Endothelial cell of umbilical vein (primary cell): Measurements from ENCODE around the gene RGPD8. TPM values are rescaled to one million over a fixed set of nuclear protein-coding genes. Genes with fewer than 3 reads are reported as not detected.

Experiments used
- BruUV-seq: library from RNA; stranded (reverse); fragments of 400-500 nt; replicated peaks from 2 replicates; lab custom pipeline; 2021; lab: Mats Ljungman, UMichigan
- CTCF ChIA-PET: fragments of 300-600, 350-600 bp; sonication (Branson Sonifier 250); formaldehyde crosslinking; loops from one replicate; lab custom pipeline; 2021; ENCODE audit warnings: antibody characterized with exemption, inconsistent platforms; lab: Charles Lee
- POLR2A ChIA-PET: fragments of 300-600, 350-600 bp; sonication (Branson Sonifier 250); formaldehyde crosslinking; loops from one replicate; lab custom pipeline; 2021; ENCODE audit warnings: antibody characterized with exemption, inconsistent platforms; lab: Charles Lee
- DNase-seq: peaks from one replicate; pipeline ENCODE4 v3.0.0-alpha.2; 2011; ENCODE audit warnings: low read depth, low spot score
- FAIRE-seq: peaks from 2 replicates; lab custom pipeline; 2011; peaks lifted over from hg19 to GRCh38; lab: Jason Lieb, UNC
- H2AFZ ChIP-seq: 2 replicates; pipeline ENCODE4 v1.6.0; 2012; ENCODE audit warnings: low read depth, low read length, control low read depth, inconsistent platforms
- H3K27ac ChIP-seq: 2 replicates; pipeline ENCODE4 v1.5.1; 2011; ENCODE audit warnings: low read depth, mild to moderate bottlenecking, control low read depth, low read length, moderate library complexity; ENCODE audit not compliant: insufficient read depth
- H3K27me3 ChIP-seq, 2 experiments: 2 replicates each; pipeline versions ENCODE4 v1.6.0 to v1.6.1; 2011; ENCODE audit warnings: low read length in 2 of 2, mixed read lengths in 1 of 2; ENCODE audit not compliant: control insufficient read depth in 2 of 2, insufficient read depth in 2 of 2
- H3K36me3 ChIP-seq, 2 experiments: 2 replicates in 1 of 2; 3 replicates in 1 of 2; pipeline ENCODE4 v1.5.1; 2011; ENCODE audit warnings: low read length in 2 of 2, mild to moderate bottlenecking in 1 of 2, moderate library complexity in 1 of 2; ENCODE audit not compliant: control insufficient read depth in 2 of 2, insufficient read depth in 2 of 2; ENCODE audit errors: extremely low read depth in 1 of 2
- H3K4me1 ChIP-seq: 3 replicates; pipeline ENCODE4 v1.5.1; 2011; ENCODE audit warnings: mild to moderate bottlenecking, low read length; ENCODE audit not compliant: control insufficient read depth, insufficient read depth; ENCODE audit errors: extremely low read depth
- H3K4me2 ChIP-seq: 2 replicates; pipeline ENCODE4 v1.6.1; 2011; ENCODE audit warnings: low read length, control low read depth, mixed read lengths; ENCODE audit not compliant: insufficient read depth
- H3K4me3 ChIP-seq, 3 experiments: fragments of 200-600 bp in 1 of 3; sonication (generic), shearing (Covaris generic) in 1 of 3; replicated peaks in 1 of 3; 2 replicates each; pipeline ENCODE4 v1.5.1; 2011 to 2016; ENCODE audit warnings: control low read depth in 3 of 3, low read length in 3 of 3, mild to moderate bottlenecking in 2 of 3, inconsistent platforms in 1 of 3, low read depth in 1 of 3, moderate library complexity in 1 of 3; ENCODE audit not compliant: insufficient read depth in 1 of 3
- H3K79me2 ChIP-seq: 2 replicates; pipeline ENCODE4 v1.6.0; 2012; ENCODE audit warnings: low read length, inconsistent platforms; ENCODE audit not compliant: control insufficient read depth, insufficient read depth
- H3K9ac ChIP-seq: replicated peaks from 2 replicates; pipeline ENCODE3; 2011; ENCODE audit warnings: low read length, control low read depth; ENCODE audit not compliant: insufficient read depth; ENCODE audit errors: extremely low read depth
- H3K9me1 ChIP-seq: replicated peaks from 3 replicates; pipeline ENCODE4 v1.6.0; 2011; ENCODE audit warnings: mild to moderate bottlenecking, low read length; ENCODE audit not compliant: control insufficient read depth, insufficient read depth; ENCODE audit errors: extremely low read depth
- H3K9me3 ChIP-seq: replicated peaks from 2 replicates; pipeline ENCODE4 v1.5.1; 2012; ENCODE audit warnings: low read length, inconsistent platforms; ENCODE audit not compliant: control insufficient read depth, insufficient read depth
- H4K20me1 ChIP-seq: replicated peaks from 2 replicates; pipeline ENCODE3; 2011; ENCODE audit warnings: mild to moderate bottlenecking, low read length; ENCODE audit not compliant: control insufficient read depth, insufficient read depth; ENCODE audit errors: extremely low read depth
- EZH2 ChIP-seq: IDR thresholded peaks from 2 replicates; pipeline ENCODE4 v1.6.1; 2012; ENCODE audit warnings: borderline replicate concordance, low read depth, mild to moderate bottlenecking, moderate library complexity, low read length, inconsistent platforms; ENCODE audit not compliant: severe bottlenecking
- FOS ChIP-seq: IDR thresholded peaks from 2 replicates; pipeline ENCODE4 v1.6.1; 2011; ENCODE audit warnings: mild to moderate bottlenecking, low read length, moderate library complexity, borderline replicate concordance; ENCODE audit not compliant: insufficient read depth
- GATA2 ChIP-seq: IDR thresholded peaks from 2 replicates; pipeline ENCODE4 v1.7.0; 2011; ENCODE audit warnings: low read depth, mild to moderate bottlenecking, moderate library complexity, mixed read lengths, low read length; ENCODE audit not compliant: insufficient read length, insufficient read depth
- MYC ChIP-seq: IDR thresholded peaks from one replicate; pipeline ENCODE4 v1.6.1; 2011; ENCODE audit warnings: mild to moderate bottlenecking, low read depth, low read length
- POLR2A ChIP-seq: IDR thresholded peaks from 2 replicates; pipeline ENCODE4 v1.6.1; 2012; ENCODE audit warnings: low read depth, mild to moderate bottlenecking, control low read depth, low read length
- POLR2AphosphoS5 ChIP-seq: IDR thresholded peaks from 2 replicates; pipeline ENCODE4 v1.6.1; 2012; ENCODE audit warnings: low read depth, mild to moderate bottlenecking, control low read depth, low read length, moderate library complexity; ENCODE audit not compliant: insufficient read depth
- dilution Hi-C: fragments of 300-500 bp; cut with MboI; formaldehyde crosslinking; loops from one replicate; pipeline ENCODE4 v1.15.0; 2019; ENCODE audit warnings: low sequenced_read_pairs; ENCODE audit not compliant: extremely low pct_ligation_motif_present
- intact Hi-C: fragments of 100-400 bp; cut with micrococcal nuclease; formaldehyde crosslinking; loops from one replicate; pipeline ENCODE4 v1.10.0; 2022
- polyA plus RNA-seq, 4 experiments: library from polyadenylated mRNA; depleted of rRNA in 3 of 4; stranded (reverse) in 3 of 4; unstranded in 1 of 4; fragments of >200 nt; gene quantifications; 2 replicates each; pipeline versions ENCODE4 v1.2.1 to v1.2.3, GENCODE V29; 2011 to 2012; ENCODE audit warnings: missing spikeins in 1 of 4
- total RNA-seq: library from RNA; stranded (reverse); gene quantifications from 2 replicates; pipeline ENCODE4 v1.2.3, GENCODE V29; 2021
- TF ChIP-seq, protein P1 (sequence below), 2 donors: IDR thresholded peaks; 1 replicate in 1 of 2; 2 replicates in 1 of 2; pipeline ENCODE4 v1.5.1; 2011; ENCODE audit warnings: low read length in 2 of 2, mild to moderate bottlenecking in 2 of 2, moderate library complexity in 2 of 2, control low read depth in 1 of 2, inconsistent platforms in 1 of 2, low read depth in 1 of 2; ENCODE audit not compliant: insufficient read depth in 1 of 2; ENCODE audit errors: extremely low read depth in 1 of 2

Gene RGPD8
- total and polyA plus RNA-seq, 2 donors (not counting 3 experiments of a cell fraction or from before 2014, with no cell fraction given), result 0.98 to 10.8 TPM

DNA sequence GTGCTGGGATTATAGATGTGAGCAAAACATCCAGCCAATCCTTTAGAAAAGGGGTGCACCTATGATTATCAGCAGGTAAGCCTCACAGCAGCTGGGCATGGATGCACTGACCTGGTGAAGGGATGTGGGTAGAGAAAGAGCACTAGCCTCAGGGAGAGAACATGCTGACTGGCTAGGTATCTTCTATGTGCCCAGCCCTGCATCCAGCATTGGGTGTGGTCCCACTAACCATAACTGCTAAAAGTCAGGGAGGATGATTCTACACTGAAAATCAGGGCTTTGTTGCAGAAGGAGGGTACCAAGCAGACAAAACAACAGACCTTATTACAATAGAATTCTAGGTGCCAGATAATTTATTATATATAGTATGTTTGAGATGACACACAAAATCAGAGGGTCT lies 21.1 kb upstream of the RGPD8 start:
- no peak for FAIRE-seq
- no peak overlapping the region for H2AFZ ChIP-seq
- CTCF ChIA-PET, result interaction anchor here (1.4 kb wide), 1 partner anchor 19 kb away, joined by 4 read pairs; no protein-coding TSS in a partner anchor
- H3K4me2 ChIP-seq, result no peak overlapping the region
- no peaks in the 10 kb centered on the region for H4K20me1 ChIP-seq
- H3K36me3 ChIP-seq, result no peaks in the 10 kb centered on the region
- dilution Hi-C loops, result no loop called here
- H3K9ac ChIP-seq, result no peak overlapping the region
- no TSS peak for BruUV-seq
- H3K9me1 ChIP-seq, result no peaks in the 10 kb centered on the region
- POLR2A ChIA-PET, result no interaction called here
- H3K4me3 ChIP-seq, result no peak overlapping the region
- no peaks in the 10 kb centered on the region for H3K4me1 ChIP-seq
- no peak for DNase-seq
- TF ChIP-seq, protein P1, sequence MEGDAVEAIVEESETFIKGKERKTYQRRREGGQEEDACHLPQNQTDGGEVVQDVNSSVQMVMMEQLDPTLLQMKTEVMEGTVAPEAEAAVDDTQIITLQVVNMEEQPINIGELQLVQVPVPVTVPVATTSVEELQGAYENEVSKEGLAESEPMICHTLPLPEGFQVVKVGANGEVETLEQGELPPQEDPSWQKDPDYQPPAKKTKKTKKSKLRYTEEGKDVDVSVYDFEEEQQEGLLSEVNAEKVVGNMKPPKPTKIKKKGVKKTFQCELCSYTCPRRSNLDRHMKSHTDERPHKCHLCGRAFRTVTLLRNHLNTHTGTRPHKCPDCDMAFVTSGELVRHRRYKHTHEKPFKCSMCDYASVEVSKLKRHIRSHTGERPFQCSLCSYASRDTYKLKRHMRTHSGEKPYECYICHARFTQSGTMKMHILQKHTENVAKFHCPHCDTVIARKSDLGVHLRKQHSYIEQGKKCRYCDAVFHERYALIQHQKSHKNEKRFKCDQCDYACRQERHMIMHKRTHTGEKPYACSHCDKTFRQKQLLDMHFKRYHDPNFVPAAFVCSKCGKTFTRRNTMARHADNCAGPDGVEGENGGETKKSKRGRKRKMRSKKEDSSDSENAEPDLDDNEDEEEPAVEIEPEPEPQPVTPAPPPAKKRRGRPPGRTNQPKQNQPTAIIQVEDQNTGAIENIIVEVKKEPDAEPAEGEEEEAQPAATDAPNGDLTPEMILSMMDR (IDR thresholded peaks at IDR 0.05; ENCODE audit: extremely low read depth in 1 of 2, insufficient read depth in 1 of 2, low read depth in 1 of 2, low read length in 2 of 2), result no peak
- no peak for TF ChIP-seq EZH2
- no peak for TF ChIP-seq MYC
- TF ChIP-seq POLR2AphosphoS5, result no peak
- TF ChIP-seq POLR2A, result no peak
- TF ChIP-seq GATA2, result no peak
- TF ChIP-seq FOS, result no peak
- peaks cover 0 to 11% of the 10 kb centered on the region in 2 experiments for H3K27me3 ChIP-seq
- H3K79me2 ChIP-seq, result no peaks in the 10 kb centered on the region
- no peak overlapping the region for H3K27ac ChIP-seq
- intact Hi-C loops, result no loop called here
- no peaks in the 10 kb centered on the region for H3K9me3 ChIP-seq
